Smooth muscle cell (in vitro differentiated cells): ENCODE data around the gene HSF2BP. TPM values are rescaled to one million over a fixed set of nuclear protein-coding genes. Genes with fewer than 3 reads are reported as not detected.

Experiments
- DNase-seq: peaks from one replicate; lab custom pipeline; 2025; ENCODE audit not compliant: unreplicated experiment; lab: John Stamatoyannopoulos, UW
- H2AFZ ChIP-seq: fragments of 200-600 bp; sonication (generic); 2 replicates; pipeline ENCODE4 v1.6.0; 2016; ENCODE audit warnings: antibody characterized with exemption, low read depth, mild to moderate bottlenecking
- H3F3A ChIP-seq: fragments of 200-600 bp; sonication (generic); 2 replicates; pipeline ENCODE4 v1.6.0; 2017; ENCODE audit warnings: antibody characterized with exemption, low read depth
- H3K27ac ChIP-seq: fragments of 200-600 bp; sonication (generic); 2 replicates; pipeline ENCODE4 v1.5.1; 2016; ENCODE audit warnings: low read depth, mild to moderate bottlenecking
- H3K27me3 ChIP-seq: fragments of 200-600 bp; sonication (generic); 2 replicates; pipeline ENCODE4 v1.6.1; 2016; ENCODE audit warnings: low read depth, mild to moderate bottlenecking
- H3K36me3 ChIP-seq: fragments of 200-600 bp; sonication (generic); 2 replicates; pipeline ENCODE4 v1.5.1; 2016; ENCODE audit warnings: low read depth
- H3K4me1 ChIP-seq: fragments of 200-600 bp; sonication (generic); 2 replicates; pipeline ENCODE4 v1.5.1; 2016; ENCODE audit warnings: low read depth
- H3K4me2 ChIP-seq: fragments of 200-600 bp; sonication (generic); 2 replicates; pipeline ENCODE4 v1.6.0; 2016; ENCODE audit warnings: mild to moderate bottlenecking
- H3K4me3 ChIP-seq: fragments of 200-600 bp; sonication (generic); 2 replicates; pipeline ENCODE4 v1.5.1; 2016; ENCODE audit warnings: mild to moderate bottlenecking
- H3K79me2 ChIP-seq: fragments of 200-600 bp; sonication (generic); 2 replicates; pipeline ENCODE4 v1.6.0; 2016; ENCODE audit warnings: low read depth, mild to moderate bottlenecking
- H3K9ac ChIP-seq: fragments of 200-600 bp; sonication (generic); 2 replicates; pipeline ENCODE4 v1.6.0; 2016; ENCODE audit warnings: low read depth
- H3K9me3 ChIP-seq: fragments of 200-600 bp; sonication (generic); replicated peaks from 2 replicates; pipeline ENCODE4 v1.5.1; 2016; ENCODE audit warnings: low read depth
- H4K20me1 ChIP-seq: fragments of 200-600 bp; sonication (generic); 2 replicates; pipeline ENCODE4 v1.6.0; 2016; ENCODE audit warnings: low read depth
- CTCF ChIP-seq: fragments of 200-600 bp; sonication (generic); IDR thresholded peaks from 2 replicates; pipeline ENCODE4 v1.5.1; 2017; ENCODE audit warnings: borderline replicate concordance, mild to moderate bottlenecking, antibody characterized with exemption; ENCODE audit not compliant: insufficient read depth, poor library complexity, severe bottlenecking
- WGBS: methylation state at CpG from one replicate; pipeline ENCODE4 v1.1.7; 2016; ENCODE audit warnings: low lambda C conversion rate; 5-methylcytosine and 5-hydroxymethylcytosine counted together
- polyA plus RNA-seq: library from polyadenylated mRNA; unstranded; fragments of >200 nt; fragmentation: Nextera tagmentation; extraction: Ambion mirVana; gene quantifications from 2 replicates; pipeline ENCODE4 v1.2.1, GENCODE V29; 2016
- total RNA-seq: library from RNA; depleted of rRNA; stranded (reverse); fragments of >200 nt; gene quantifications from 2 replicates; pipeline ENCODE4 v1.2.3, GENCODE V29; 2014

The HSF2BP gene
- total and polyA plus RNA-seq, 2 experiments from 2014 or later: 0.97 to 1.9 TPM

- WGBS: 93% methylated on average over 3 of the region's 3 CpGs
- DNase-seq: no peak
- H3K27ac ChIP-seq: peak overlapping the region; percentile 63
These were observed 18.9 kb downstream of the HSF2BP start for GRCh38 chr21:43640400-43640799.

GRCh38 chr21:43639470-43640353 is 19.6 kb downstream of the HSF2BP start:
- 64% methylated on average over 7 of the region's 7 CpGs for WGBS
- peaks cover 13% of the 10 kb centered on the region for H3F3A ChIP-seq
- no peaks in the 10 kb centered on the region for H4K20me1 ChIP-seq
- no peak overlapping the region for H3K4me2 ChIP-seq
- no peaks in the 10 kb centered on the region for H3K36me3 ChIP-seq
- DNase-seq: no peak
- H3K9ac ChIP-seq: no peak overlapping the region
- H3K4me1 ChIP-seq: peaks cover 7% of the 10 kb centered on the region
- H3K4me3 ChIP-seq: no peak overlapping the region
- H3K27me3 ChIP-seq: no peaks in the 10 kb centered on the region
- TF ChIP-seq CTCF: no peak
- no peaks in the 10 kb centered on the region for H3K9me3 ChIP-seq
- no peak overlapping the region for H2AFZ ChIP-seq
- no peaks in the 10 kb centered on the region for H3K79me2 ChIP-seq
- peak overlapping the region; percentile 63 for H3K27ac ChIP-seq

More at GRCh38 chr21:43640400-43640799, 18.9 kb downstream of the HSF2BP start:
- Histone ChIP-seq H3F3A (peaks cover 19% of the 10 kb centered on the region), H4K20me1 (no peaks in the 10 kb centered on the region), H3K9me3 (no peaks in the 10 kb centered on the region), H3K4me3 (no peak overlapping the region), H2AFZ (no peak overlapping the region), H3K4me1 (peaks cover 9% of the 10 kb centered on the region), H3K79me2 (no peaks in the 10 kb centered on the region), H3K4me2 (no peak overlapping the region), H3K36me3 (no peaks in the 10 kb centered on the region), H3K9ac (no peak overlapping the region), H3K27me3 (no peaks in the 10 kb centered on the region)
- no peak for TF ChIP-seq CTCF

- H3K4me1 ChIP-seq: no peaks in the 10 kb centered on the region
- 96% methylated on average over 3 of the region's 3 CpGs for WGBS
- TF ChIP-seq CTCF: no peak
- no peak for DNase-seq
- no peaks in the 10 kb centered on the region for H3K79me2 ChIP-seq
- H3F3A ChIP-seq: peaks cover 4% of the 10 kb centered on the region
- H4K20me1 ChIP-seq: no peaks in the 10 kb centered on the region
- no peak overlapping the region for H3K4me3 ChIP-seq
- no peak overlapping the region for H3K4me2 ChIP-seq
- no peaks in the 10 kb centered on the region for H3K36me3 ChIP-seq
- no peak overlapping the region for H2AFZ ChIP-seq
- H3K27ac ChIP-seq: no peak overlapping the region
- no peak overlapping the region for H3K9ac ChIP-seq
- H3K9me3 ChIP-seq: no peaks in the 10 kb centered on the region
- H3K27me3 ChIP-seq: no peaks in the 10 kb centered on the region
These were observed 21.6 kb downstream of the HSF2BP start for GRCh38 chr21:43637530-43638158.
